Stimulated activated naive CD8-positive, alpha-beta T cell treated with anti-CD3 and anti-CD28 coated beads, Interleukin-15, Interleukin-2, amounts not matched to agents 100 U/mL and 50 U/mL, for 24 hours (primary cell): ENCODE measurements around the gene SMCO1.
"Not testable (repeated sequence)": the region's sequence is repeated elsewhere in the genome, so short reads cannot be mapped to it uniquely, and the experiment has no call there.

Experiments
- ATAC-seq: fragments of 150-1000 bp; cut with Tn5 transposase; one replicate; pipeline ENCODE4 v1.10.0; 2021
- DNase-seq: peaks from one replicate; pipeline ENCODE4 v3.0.0; 2021

The SMCO1 gene

GRCh38 chr3:196492080-196492479 lies 23.1 kb downstream of the SMCO1 start:
- ATAC-seq (no peak), DNase-seq (no peak)

GRCh38 chr3:196489747-196490146 lies 25.4 kb downstream of the SMCO1 start:
- DNase-seq (no peak), ATAC-seq (no peak)

GRCh38 chr3:196486263-196486662 lies 28.9 kb downstream of the SMCO1 start:
- DNase-seq (peak; percentile 27), ATAC-seq (no peak)

- no peak for ATAC-seq
- DNase-seq, result no peak
These were observed 37.5 kb downstream of the SMCO1 start for GRCh38 chr3:196477678-196478077.

- DNase-seq, result no peak
- ATAC-seq, result no peak
These were observed 42.9 kb downstream of the SMCO1 start for GRCh38 chr3:196472286-196472685.

GRCh38 chr3:196471551-196471950 lies 43.6 kb downstream of the SMCO1 start:
- no peak for DNase-seq
- no peak for ATAC-seq

GRCh38 chr3:196470182-196470581 lies 45.0 kb downstream of the SMCO1 start:
- not testable (repeated sequence) for DNase-seq, ATAC-seq

- DNase-seq (no peak), ATAC-seq (no peak)
These were observed 51.3 kb downstream of the SMCO1 start for GRCh38 chr3:196463804-196464203.

GRCh38 chr3:196463478-196463756 lies 51.7 kb downstream of the SMCO1 start:
- ATAC-seq (no peak), DNase-seq (no peak)

GRCh38 chr3:196462680-196463477 lies 52.3 kb downstream of the SMCO1 start:
- not testable (repeated sequence) for ATAC-seq, DNase-seq

- DNase-seq (no peak), ATAC-seq (no peak)
These were observed 57.1 kb downstream of the SMCO1 start for GRCh38 chr3:196458063-196458462.

GRCh38 chr3:196457470-196457869 lies 57.7 kb downstream of the SMCO1 start:
- ATAC-seq, DNase-seq: not testable (repeated sequence)
